HepG2 (cell line): Measurements from ENCODE around the gene NEU4. TPM values are rescaled to one million over a fixed set of nuclear protein-coding genes. Genes with fewer than 3 reads are reported as not detected.

Source experiments
- FUBP1 ChIP-seq: sonication (generic); formaldehyde crosslinking; IDR thresholded peaks from 2 replicates; pipeline ENCODE4 v1.5.1; 2020; ENCODE audit warnings: missing genetic modification reagents, mild to moderate bottlenecking, borderline replicate concordance
- IRF1 ChIP-seq: sonication (generic); formaldehyde crosslinking; IDR thresholded peaks from 2 replicates; pipeline ENCODE4 v1.4.0; 2020; ENCODE audit warnings: low read depth, mild to moderate bottlenecking, missing genetic modification reagents
- NCOR1 ChIP-seq: fragments of 200-600 bp; sonication (generic); IDR thresholded peaks from 2 replicates; pipeline ENCODE4 v1.7.0; 2017; ENCODE audit warnings: antibody characterized with exemption, low read length, borderline replicate concordance
- RCOR2 ChIP-seq: IDR thresholded peaks from 2 replicates; pipeline ENCODE4 v1.6.1; 2016; ENCODE audit warnings: missing biosample characterization, missing genetic modification reagents
- RXRB ChIP-seq: IDR thresholded peaks from 2 replicates; pipeline ENCODE4 v1.6.1; 2016; ENCODE audit warnings: borderline replicate concordance, missing genetic modification reagents, missing compliant biosample characterization
- ZBTB43 ChIP-seq: sonication (generic); formaldehyde crosslinking; conservative IDR thresholded peaks from 2 replicates; pipeline ENCODE4 v1.4.0; 2020; ENCODE audit warnings: missing genetic modification reagents
- ZNF296 ChIP-seq: sonication (generic); formaldehyde crosslinking; conservative IDR thresholded peaks from 2 replicates; pipeline ENCODE4 v1.5.0; 2020; ENCODE audit warnings: mild to moderate bottlenecking, missing genetic modification reagents
- ZNF646 ChIP-seq: sonication (generic); formaldehyde crosslinking; IDR thresholded peaks from 2 replicates; pipeline ENCODE4 v1.9.0; 2021; ENCODE audit warnings: mild to moderate bottlenecking, missing genetic modification reagents
- polyA plus RNA-seq, 8 experiments: library from polyadenylated mRNA; depleted of rRNA in 3 of 8; stranded (reverse) in 7 of 8; unstranded in 1 of 8; fragments of >200 nt; fragmentation: Illumina TruSeq in 4 of 8; extraction: Trizol in 4 of 8; gene quantifications; 2 replicates each; pipeline versions ENCODE4 v1.2.1 to v1.2.3, GENCODE V29; 2011 to 2016; ENCODE audit warnings: low read depth in 4 of 8, missing spikeins in 1 of 8, mixed read lengths in 1 of 8; ENCODE audit not compliant: insufficient read depth in 1 of 8
- total RNA-seq, 5 experiments: library from RNA; depleted of rRNA; stranded (reverse); fragments of >200 nt; fragmentation: Illumina TruSeq; extraction: Trizol; gene quantifications; 2 replicates each; pipeline ENCODE4 v1.2.3, GENCODE V29; 2016; ENCODE audit warnings: low read depth in 1 of 5

NEU4 gene
- total and polyA plus RNA-seq, 2 of the 13 experiments (the other 11 are each of a cell fraction or from before 2014, with no cell fraction given): 53.5 to 107 TPM

- TF ChIP-seq FUBP1 (CRISPR knock-in tag): 0 out of 2 replicates have a peak, but pooled peaks have one; percentile 48
- no peak for TF ChIP-seq IRF1
- TF ChIP-seq RCOR2 (CRISPR knock-in tag): peak; percentile 88
- no peak for TF ChIP-seq ZNF296 (CRISPR knock-in tag)
- peak; percentile 76; the same call in 1 of the 2 replicates for TF ChIP-seq ZBTB43 (CRISPR knock-in tag)
- TF ChIP-seq ZNF646 (CRISPR knock-in tag): no peak
- TF ChIP-seq RXRB (CRISPR knock-in tag): peak; percentile 94
- TF ChIP-seq NCOR1: peak; percentile 91; the same call in 1 of the 2 replicates
Observed at GRCh38 chr2:241818943-241819270, 9.9 kb downstream of the NEU4 start (continued).
